Prostate gland (tissue), 1 donor: ENCODE data around the gene BABAM2.

ENCODE experiments used
- POLR2A ChIP-seq: fragments of 450-650 bp; IDR thresholded peaks from one replicate; pipeline ENCODE4 v1.6.1; 2016; ENCODE audit warnings: antibody characterized with exemption, mild to moderate bottlenecking
- POLR2AphosphoS5 ChIP-seq: sonication (generic); formaldehyde crosslinking; IDR thresholded peaks from one replicate; pipeline ENCODE4 v1.6.1; 2017; ENCODE audit warnings: antibody characterized with exemption

DNA sequence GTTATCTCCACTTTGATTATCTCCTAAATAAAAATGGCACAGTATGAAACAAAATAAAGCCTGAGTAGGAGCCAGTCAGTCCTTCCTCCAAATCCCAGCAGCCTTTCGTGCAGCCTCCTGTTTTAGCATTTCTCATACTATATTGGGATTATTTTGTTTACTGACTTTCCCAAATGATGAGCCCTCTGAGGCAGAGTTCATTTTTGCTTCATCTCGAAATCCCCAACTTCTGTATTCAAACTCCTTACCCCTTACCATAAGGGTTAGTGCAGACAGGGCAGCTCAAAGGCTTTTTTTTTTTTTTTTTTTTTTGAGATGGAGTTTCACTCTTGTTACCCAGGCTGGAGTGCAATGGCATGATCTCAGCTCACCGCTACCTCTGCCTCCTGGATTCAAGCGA lies 388.8 kb downstream of the BABAM2 start:
- TF ChIP-seq POLR2A (no peak), POLR2AphosphoS5 (no peak)
